D341Med (cell line): Measurements from ENCODE around the gene MUC6.
"Not testable (repeated sequence)": the region's sequence is repeated elsewhere in the genome, so short reads cannot be mapped to it uniquely, and the experiment has no call there.

ENCODE experiments used
- DNase-seq: peaks from one replicate; pipeline ENCODE4 v3.0.0; 2012; ENCODE audit warnings: low spot score

The MUC6 gene

DNA sequence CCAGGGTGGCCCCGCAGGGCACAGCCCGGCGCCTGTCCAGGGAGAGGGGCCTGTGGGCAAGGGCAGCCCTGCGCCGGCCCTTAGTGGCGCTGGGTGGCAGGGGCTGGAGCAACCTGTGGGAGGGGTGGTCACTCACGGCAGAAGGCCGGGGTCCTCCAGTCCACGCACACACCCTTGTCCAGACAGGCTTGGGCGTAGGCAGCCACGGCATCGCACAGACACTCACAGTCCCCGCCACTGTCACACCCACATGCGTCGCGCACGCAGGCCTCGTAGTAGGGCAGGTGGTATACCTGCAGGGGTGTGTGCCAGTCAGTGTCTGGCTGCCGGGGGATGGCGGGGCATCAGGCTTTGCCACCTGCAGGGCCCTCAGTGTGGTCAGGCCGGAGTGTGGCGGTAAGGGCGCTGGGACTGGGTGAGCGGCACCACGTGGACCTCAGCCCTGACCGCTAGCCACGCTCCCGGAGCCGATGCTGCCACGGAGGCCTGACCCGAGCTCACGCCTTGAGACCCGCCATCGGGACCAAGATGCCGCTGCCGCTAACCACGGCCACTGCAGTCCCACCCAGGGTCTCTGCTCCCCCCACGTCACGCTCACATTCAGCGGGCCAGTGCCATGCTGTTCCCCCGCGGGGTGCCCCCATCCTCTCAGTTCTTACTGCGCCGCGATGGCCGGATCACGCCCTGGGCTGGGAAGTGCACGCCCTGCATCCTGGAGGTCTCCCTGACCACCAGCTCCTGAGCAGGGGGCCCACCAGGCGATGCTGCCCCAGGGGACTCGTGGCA lies 12.5 kb downstream of the MUC6 start:
- no peak for DNase-seq

DNA sequence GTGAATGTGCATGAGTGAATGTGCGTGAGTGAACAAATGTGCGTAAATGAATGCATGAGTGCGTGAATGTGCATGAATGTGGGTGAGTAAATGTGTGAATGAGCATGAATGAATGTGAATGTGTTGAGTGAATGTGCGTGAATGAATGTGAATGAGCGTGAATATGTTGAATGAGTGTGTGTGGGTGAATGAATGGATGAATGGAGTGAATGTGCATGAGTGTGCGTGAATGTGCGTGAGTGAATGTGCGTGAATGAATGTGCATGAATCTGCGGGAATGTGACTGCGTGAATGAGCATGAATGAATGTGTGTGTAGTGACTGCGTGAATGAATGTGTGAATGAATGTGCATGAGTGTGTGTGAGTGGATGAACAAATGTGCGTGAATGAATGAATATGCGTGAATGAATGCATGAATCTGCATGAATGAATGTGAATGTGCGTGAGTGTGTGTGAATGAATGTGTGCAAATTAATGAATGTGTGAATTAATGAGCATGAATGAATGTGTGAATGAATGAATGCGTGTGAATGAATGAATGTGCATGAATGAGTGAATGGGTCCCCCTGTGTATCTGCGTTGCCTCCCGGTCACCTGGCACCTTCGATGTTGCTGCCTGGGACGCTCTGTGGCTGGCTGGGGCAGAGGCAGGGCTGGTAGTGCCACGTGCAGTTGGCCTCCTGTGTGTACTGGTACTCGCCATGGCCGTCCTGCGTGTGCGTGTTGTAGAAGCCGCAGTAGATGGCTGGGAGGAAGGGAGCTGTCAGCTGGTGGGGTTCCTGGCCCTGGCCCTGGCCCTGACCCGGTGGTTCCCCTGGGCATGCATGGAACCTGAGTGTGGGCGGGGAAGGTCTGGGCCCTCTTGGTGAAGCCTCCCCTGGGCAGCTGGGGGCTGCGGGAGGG lies 13.4 kb downstream of the MUC6 start:
- DNase-seq: no peak

DNA sequence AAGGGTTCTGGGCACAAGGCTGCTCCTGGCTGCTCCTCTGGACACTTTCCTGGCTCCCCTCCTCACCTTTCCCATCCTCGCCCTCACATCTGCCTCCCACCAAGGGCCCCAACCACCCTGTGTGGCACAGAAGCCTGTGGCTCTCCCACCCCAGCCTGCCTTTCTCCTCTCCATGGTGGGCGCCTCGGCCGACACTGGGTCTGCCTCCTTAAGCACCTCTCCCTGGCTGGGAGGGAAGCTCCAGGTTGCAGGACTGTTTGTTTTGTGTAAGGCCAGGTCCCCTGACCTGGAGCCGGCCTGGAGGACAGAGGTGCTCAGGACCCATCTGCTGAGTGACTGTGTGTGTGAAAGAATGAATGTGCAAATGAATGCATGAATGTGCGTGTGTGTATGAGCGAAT lies 14.1 kb downstream of the MUC6 start:
- DNase-seq: no peak

DNA sequence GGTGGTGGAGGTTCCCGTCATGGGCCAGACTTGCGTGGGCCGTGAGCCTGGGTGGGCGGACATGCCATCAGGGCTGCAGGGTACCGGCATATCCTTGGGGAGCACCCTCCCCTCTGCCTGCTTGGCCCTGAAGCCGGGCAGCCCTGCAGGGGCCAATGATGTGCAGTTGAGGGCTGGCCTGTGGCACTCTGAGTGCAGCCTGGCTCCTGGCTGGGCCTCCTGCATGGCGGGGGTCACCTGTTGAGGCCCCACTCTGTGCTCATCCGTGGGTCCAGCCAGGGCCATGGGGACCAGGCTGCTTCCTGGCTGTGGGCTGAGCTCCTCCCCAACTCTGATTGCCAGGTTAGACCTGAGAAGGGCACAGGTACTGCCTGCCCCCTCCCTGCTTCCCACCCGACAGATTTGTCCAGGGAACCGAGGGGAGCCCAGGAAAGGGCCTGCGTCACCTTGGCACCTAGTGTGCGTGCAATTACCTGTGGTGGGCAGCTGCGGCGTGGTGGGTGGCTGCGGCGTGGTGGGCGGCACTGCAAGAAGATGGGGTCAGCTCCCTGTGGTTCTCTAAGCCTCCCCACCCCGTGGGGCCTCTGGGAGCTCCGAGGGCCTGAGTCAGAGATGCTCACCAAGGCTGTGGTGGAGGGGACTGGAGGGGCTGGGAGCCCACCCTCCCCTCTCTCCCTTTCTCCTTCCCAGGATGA lies 16.2 kb downstream of the MUC6 start:
- no peak for DNase-seq

DNA sequence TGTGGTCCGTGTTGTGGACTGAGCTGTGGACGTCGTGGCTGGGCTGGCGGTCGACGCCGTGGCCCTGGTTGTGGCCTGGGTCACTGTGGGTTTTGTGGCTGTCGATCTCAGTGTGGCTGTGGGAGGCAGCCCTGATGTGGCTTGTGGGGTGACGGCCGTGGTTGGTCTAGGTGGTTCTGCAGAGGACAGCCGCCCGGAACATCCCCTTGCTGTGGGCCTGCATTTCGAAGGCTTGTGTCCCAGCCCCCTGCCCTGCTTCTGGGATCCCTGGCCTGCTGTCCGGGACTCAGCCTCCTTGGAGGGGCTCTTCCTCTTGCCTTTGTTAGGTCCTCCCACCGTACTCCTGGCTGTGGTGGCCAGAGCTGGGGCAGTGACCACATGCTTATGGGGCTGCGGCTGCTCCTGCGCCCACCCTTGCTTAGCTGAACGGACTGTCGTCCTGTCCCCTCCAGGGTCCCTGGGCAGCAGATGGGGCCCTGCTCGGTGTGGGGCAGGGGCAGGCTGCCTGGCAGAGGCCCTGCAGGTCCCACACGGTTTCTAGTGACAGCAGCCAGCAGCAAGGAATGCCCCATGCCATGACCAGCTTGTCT lies 17.1 kb downstream of the MUC6 start:
- no peak for DNase-seq

DNA sequence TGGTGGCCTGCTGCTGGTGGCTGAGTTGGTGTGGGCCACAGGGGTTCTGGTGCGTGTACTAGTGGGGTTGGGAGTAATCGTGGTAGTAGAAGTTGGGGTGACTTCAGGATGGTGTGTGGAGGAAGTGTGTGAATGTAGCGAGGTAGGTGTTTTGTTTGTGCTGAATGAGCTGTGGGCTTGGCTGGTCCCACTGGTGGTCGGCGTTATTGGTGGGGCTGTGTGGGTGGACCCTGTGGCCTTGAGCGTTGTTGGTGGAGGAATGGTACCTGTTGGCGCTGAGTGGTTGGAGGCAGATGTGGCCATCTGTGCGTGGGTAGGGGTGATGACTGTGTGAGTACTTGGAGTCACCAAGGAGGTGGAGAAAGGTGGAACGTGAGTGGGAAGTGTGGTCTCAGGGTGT lies 18.4 kb downstream of the MUC6 start:
- DNase-seq: no peak

DNA sequence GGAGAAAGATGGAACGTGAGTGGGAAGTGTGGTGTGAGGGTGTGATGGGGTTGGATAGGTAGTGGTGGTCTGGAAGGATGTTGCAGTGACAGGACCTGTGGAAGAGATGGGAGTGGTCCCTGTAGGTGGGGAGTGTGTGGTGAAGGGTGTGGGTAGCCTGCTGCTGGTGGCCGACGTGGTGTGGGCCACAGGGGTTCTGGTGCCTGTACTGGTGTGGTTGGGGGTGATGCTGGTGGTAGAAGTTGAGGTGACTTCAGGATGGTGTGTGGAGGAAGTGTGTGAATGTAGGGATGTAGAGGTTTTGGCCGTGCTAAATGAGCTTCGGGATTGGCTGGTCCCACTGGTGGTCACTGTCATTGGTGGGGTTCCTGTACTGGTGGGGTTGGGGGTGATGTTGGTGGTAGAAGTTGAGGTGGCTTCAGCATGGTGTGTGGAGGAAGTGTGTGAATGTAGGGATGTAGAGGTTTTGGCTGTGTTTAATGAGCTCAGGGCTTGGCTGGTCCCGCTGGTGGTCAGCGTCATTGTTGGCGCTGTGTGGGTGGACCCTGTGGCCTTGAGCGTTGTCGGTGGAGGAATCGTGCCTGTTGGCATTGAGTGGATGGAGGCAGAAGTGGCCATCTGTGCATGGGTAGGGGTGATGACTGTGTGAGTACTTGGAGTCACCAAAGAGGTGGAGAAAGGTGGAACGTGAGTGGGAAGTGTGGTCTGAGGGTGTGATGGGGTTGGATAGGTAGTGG lies 19.1 kb downstream of the MUC6 start:
- no peak for DNase-seq

DNA sequence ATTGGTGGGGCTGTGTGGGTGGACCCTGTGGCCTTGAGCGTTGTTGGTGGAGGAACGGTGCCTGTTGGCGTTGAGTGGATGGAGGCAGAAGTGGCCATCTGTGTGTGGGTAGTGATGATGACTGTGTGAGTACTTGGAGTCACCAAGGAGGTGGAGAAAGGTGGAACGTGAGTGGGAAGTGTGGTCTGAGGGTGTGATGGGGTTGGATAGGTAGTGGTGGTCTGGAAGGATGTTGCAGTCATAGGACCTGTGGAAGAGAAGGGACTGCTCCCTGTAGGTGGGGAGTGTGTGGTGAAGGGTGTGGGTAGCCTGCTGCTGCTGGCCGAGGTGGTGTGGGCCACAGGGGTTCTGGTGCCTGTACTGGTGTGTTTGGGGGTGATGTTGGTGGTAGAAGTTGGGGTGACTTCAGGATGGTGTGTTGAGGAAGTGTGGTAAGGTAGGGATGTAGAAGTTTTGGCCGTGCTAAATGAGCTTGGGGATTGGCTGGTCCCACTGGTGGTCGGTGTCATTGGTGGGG lies 19.9 kb downstream of the MUC6 start:
- DNase-seq: not testable (repeated sequence)

DNA sequence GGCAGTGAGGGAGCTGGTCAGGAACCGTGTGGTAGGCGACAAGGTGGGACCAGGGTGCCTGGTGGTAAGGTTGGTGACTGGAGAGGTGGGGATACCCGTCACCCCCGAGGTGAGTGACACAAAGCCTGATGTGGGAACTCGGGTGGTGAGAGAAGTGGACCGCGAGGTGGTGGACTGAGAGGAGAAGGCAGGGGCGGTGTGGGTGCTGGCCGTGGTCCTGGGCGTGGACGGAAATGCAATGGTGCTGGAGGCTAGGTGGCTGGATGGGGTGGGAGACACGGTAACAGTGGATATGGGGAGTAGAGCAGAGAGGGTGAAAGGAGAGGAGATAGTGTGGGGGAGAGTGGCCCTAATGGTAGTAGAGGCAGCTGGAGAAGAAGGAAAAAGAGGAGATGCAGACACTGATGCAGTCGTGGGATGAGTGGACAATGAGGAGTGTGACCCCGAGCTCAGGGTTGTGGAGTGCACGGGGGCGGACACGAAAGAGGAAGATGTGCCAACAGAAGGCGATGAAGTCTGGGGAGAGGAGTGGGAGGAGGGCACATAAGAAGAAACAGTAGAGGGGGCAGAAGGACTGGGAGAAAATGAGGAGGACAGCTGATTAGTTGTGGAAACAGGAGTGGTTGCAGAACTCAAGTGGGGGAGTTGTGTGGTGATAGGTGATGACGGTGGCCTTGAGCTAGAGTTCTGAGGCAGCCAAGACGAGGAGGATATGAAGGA lies 20.5 kb downstream of the MUC6 start:
- no peak for DNase-seq

DNA sequence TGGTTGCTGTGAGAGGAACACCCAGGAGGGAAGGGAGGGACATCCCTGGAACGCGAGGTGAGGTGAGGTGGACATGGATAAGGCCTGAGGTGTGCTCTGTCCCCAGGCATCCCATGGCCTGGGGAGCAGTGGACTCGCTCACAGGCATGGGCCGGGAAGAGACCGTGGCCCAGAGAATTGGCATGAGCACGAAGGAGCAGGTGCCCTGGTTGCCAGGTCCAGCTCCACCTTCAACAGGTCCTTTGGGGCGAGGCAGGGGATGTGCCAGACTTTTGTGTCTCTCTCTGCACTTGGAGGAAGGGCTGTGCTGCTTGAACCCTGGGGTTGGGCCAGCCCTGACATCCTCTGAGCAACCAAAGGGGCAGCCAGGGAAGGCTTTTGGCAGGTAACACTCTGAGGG lies 21.5 kb downstream of the MUC6 start:
- DNase-seq: no peak

DNA sequence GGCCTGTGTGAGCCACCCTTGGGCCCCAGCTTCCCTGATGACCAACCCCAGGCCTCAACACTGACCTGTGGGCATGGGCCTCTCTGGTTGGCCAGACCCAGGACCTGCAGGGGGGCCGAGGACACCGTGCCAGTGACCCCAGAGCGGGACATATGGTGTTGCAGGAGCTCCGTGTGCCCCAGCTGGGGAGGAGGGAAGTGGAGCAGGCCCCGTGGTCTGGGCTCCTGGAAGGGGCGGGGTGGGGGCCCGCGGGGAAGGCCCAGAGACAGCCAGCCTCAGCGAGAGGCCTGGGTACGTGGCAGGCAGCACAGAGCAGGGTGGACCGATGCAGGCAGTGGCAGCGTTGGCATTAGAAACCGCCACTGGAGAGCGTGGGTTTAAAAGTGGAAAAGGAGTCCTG lies 22.2 kb downstream of the MUC6 start:
- DNase-seq: no peak

DNA sequence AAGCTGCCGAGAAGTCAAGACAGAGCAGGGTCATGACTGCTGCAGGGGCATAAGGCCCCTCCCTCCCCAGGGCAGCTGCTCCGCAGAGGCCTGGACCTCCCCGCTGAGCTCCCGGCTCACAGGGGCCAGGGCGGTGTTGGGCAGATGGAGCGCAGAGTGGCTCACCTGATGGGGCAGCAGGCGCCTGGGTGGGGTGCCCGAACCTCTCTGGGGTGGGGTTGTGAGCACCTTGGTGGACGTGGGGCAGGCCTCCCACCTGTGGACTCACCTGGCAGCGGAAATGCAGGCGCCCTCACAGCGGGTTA lies 22.9 kb downstream of the MUC6 start:
- no peak for DNase-seq

DNA sequence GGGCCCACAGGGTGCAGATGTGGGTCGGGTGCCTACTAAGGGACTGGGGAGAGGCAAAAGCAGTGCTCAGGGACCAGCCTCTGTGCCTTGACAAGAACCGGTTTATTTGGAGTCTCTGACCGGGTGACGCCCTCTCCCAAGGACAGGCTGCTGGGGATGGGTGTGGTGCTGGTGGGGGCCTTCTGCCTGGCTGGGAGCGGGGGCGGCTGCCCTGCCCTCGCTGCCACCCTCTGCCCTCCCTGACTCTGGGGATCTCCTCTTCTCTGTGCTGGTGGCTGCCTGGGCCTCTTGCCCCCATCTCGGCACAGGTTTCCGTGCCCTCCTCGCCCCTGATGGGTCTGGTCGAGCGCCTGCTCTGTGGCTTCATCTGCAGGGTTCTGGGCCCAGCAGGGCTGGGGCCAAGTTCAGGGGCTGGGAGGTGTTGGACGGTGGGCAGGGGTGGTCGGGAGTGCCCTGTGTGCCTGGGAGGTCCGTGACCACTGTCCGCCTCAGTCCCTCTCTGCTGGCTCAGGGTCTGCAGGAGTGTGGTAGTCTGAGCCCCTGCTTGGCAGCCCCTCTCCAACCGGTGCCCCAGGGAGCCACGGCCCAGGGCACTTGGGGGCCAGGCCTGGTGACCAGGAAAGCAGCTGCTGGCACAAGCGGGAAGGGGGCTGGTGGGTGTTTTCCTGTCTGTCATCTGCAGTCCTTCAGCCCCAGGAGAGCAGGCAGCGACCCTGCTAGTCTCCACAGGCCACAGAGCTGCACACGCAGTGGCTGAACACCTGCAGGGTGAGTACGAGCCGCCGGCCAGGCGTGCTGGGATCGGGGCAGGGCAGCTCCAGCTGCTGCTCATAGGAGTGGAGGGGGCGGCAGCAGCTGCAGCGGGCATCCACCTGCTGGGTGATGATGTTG lies 23.5 kb downstream of the MUC6 start:
- no peak for DNase-seq

DNA sequence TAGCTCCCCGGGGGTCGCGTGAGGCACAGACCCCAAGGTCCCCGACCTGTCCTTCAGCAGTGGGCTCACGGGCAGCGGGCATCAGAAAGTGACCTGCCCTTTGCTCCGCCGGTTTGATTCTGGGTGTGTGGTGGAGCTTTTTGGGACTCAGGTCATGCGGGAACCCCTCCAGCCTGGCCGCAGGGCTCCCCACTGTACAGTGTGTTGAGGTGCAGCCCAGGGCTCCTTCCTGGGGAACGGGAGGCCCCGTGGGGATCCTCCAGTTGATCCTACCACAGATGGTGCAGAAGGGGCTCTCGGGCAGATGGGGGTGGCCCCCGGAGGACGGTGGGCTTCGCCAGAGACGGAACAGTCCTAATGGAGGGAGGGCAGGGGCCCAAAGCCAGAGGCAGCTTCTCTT lies 24.2 kb downstream of the MUC6 start:
- no peak for DNase-seq

DNA sequence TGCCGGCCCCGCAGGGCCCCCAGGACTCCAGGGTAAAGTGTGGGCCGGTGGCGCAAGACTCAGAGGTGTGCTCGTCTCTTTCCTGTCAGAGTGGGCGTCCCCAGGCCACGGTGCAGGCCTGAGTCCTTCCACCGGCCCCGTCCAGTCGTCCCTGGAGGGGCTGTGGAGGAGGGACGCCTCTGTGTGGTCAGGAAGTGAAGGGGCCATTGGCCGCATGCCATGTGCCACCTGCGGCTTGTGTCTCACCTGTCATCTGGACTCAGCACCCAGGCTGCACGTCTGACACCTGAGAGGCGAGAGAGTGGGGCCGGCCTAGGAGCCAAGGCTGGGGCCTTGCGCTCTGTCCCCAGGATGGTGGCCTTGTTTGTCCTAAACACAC lies 25.2 kb downstream of the MUC6 start:
- no peak for DNase-seq

DNA sequence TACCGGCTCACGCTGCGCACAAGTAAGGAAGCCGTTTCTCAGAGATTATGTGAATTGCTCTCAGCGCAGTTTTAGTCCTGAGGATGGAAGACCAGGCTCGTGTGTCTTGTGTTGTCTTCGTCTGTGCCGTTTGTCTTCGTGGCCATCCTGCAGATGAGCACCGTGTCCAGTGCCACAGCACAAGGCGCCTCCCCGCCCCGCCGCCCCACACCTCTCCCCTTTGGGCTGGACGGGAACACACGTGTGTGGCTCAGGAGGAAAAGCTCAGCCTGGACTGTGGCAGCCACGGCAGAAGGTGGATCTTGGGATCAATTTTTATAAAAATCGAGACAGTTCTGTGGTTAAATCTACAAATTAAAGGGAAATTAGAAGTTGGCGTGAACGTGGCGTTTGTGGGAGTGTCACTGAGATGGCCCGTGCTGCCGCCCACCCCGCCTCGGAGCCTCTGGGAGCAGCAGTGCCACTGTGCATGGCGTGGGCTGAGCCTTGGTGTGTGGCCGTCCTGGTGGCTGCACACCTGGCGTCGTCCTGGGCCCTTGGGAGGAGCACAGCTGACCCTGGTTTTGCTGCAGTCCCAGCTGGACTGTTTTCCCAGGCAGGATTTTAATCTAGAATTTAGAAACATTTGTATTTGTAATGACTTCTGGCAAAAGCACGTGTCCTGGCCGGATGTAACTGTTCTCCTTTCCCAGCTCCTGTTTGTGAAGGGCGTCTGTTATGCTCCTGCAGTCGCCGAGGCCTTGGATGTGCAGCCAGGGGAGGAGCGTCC lies 25.8 kb downstream of the MUC6 start:
- no peak for DNase-seq

DNA sequence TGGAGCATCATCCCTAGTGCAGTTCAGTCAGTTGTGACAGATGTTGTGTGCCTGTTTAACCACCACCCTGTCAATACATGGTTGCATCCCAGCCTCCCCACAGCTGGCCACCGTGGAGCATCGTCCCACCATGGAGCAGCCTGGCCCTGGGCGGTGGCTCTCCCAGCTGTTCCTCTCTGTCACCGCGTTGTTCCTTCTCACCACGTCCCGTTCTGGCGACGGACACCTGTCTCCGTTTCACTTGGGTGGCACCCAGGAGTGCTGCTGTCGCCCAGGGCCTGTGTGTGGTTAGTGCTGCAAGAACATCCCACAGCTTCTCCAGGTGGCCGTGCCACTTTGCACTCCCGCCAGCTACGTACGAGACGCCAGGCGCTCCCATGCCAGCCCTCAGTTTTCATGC lies 26.5 kb downstream of the MUC6 start:
- no peak for DNase-seq

DNA sequence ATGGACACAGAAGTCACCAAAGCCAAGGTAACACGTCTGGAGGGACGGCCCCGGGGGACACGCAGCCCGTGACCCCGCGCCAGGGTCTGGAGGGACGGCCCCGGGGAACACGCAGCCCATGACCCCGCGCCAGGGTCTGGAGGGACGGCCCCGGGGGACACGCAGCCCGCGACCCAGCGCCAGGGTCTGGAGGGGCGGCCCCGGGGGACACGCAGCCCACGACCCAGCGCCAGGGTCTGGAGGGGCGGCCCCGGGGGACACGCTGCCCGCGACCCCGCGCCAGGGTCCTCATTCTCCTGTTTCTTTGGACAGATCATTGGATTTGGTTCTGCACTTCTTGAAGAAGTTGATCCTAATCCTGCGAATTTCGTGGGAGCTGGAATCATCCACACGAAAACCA lies 27.1 kb downstream of the MUC6 start:
- DNase-seq: no peak

DNA sequence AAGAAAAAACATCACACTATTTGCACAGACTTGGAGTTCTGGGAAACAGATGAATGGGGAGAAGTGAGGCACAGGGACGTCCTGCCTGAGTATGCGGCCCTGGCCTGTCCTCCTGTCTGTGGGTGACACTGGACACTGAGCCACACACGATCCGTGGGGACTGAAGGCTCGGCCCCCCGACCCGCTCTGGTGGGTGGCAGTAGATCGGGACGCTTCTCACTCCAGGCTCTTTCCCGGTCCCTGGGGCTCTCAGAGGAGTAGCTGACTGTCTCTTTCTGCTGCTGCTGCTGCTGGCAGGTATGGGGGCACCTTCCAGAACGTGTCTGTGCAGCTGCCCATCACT lies 27.7 kb downstream of the MUC6 start:
- DNase-seq: no peak
